Endothelial cell of umbilical vein (primary cell): ENCODE results near the gene DRAP1.

Source experiments
- CTCF ChIP-seq, 2 donors: IDR thresholded peaks; 1 replicate in 1 of 2; 2 replicates in 1 of 2; pipeline ENCODE4 v1.5.1; 2011; ENCODE audit warnings: low read length in 2 of 2, mild to moderate bottlenecking in 2 of 2, moderate library complexity in 2 of 2, control low read depth in 1 of 2, inconsistent platforms in 1 of 2, low read depth in 1 of 2; ENCODE audit not compliant: insufficient read depth in 1 of 2; ENCODE audit errors: extremely low read depth in 1 of 2
- EZH2 ChIP-seq: IDR thresholded peaks from 2 replicates; pipeline ENCODE4 v1.6.1; 2012; ENCODE audit warnings: borderline replicate concordance, low read depth, mild to moderate bottlenecking, moderate library complexity, low read length, inconsistent platforms; ENCODE audit not compliant: severe bottlenecking
- MAX ChIP-seq: IDR thresholded peaks from 2 replicates; pipeline ENCODE4 v1.6.1; 2011; ENCODE audit not compliant: insufficient read depth, insufficient read length
- MYC ChIP-seq: IDR thresholded peaks from one replicate; pipeline ENCODE4 v1.6.1; 2011; ENCODE audit warnings: mild to moderate bottlenecking, low read depth, low read length
- POLR2A ChIP-seq: IDR thresholded peaks from 2 replicates; pipeline ENCODE4 v1.6.1; 2012; ENCODE audit warnings: low read depth, mild to moderate bottlenecking, control low read depth, low read length
- POLR2AphosphoS5 ChIP-seq: IDR thresholded peaks from 2 replicates; pipeline ENCODE4 v1.6.1; 2012; ENCODE audit warnings: low read depth, mild to moderate bottlenecking, control low read depth, low read length, moderate library complexity; ENCODE audit not compliant: insufficient read depth

- no peak for TF ChIP-seq MAX
- no peak for TF ChIP-seq CTCF (IDR thresholded peaks at IDR 0.05; ENCODE audit: extremely low read depth in 1 of 2, insufficient read depth in 1 of 2, low read depth in 1 of 2, low read length in 2 of 2)
- TF ChIP-seq EZH2, result no peak
- no peak for TF ChIP-seq POLR2A
- TF ChIP-seq POLR2AphosphoS5, result no peak
- no peak for TF ChIP-seq MYC
Measured at GRCh38 chr11:65944191-65944590, 25.0 kb downstream of the DRAP1 start.
